ENCODE measurements around the gene SLIT2.

The SLIT2 gene

GRCh38 chr4:20266215-20267082 is 14.7 kb downstream of the SLIT2 start:
- no peak for DNase-seq

DNA sequence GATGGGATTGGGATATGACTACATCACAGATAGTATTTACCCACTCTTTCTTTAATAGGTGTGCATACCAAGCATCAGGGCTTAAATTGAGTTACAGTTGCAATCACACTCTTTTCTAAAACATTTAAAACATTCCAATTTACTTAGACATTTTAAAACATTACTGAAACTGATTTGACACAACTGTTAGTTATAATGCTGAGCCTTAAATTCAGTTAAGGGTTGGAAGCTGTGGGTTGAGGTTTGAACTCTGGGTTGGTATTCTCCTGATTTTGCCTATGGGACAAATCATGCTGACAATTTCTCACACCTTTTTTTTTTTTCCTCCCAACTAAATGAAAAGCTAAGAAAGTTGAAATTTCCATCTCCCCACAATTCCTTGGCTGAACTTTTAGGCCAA is 16.3 kb downstream of the SLIT2 start:
- DNase-seq: no peak

GRCh38 chr4:20269320-20269719 is 17.6 kb downstream of the SLIT2 start:
- DNase-seq: no peak

- DNase-seq: no peak
Observed at GRCh38 chr4:20271950-20272349, 20.2 kb downstream of the SLIT2 start.

DNA sequence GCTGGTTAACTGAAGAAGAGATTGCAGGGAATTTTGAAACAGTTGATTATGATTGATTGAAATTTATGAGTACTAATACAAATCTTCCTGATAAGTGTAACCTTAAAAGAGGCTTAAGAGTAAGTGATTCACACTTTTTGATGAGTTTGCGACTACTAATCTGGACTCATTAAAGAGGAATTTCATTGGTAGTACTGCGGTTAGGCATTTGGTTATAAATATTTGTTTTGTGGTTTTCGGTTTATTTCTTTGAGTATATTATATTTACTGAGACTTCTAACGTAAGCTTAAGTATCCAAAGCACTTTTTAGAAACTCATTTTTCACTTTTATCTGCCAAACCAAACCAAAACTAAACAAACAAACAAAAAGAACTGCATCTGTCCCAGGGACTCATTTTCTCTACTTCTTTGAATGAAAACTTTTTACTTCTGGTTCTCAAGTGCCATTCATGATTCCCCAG is 20.7 kb downstream of the SLIT2 start:
- no peak for DNase-seq

- DNase-seq: no peak
Observed at GRCh38 chr4:20273793-20274192, 22.1 kb downstream of the SLIT2 start.

DNA sequence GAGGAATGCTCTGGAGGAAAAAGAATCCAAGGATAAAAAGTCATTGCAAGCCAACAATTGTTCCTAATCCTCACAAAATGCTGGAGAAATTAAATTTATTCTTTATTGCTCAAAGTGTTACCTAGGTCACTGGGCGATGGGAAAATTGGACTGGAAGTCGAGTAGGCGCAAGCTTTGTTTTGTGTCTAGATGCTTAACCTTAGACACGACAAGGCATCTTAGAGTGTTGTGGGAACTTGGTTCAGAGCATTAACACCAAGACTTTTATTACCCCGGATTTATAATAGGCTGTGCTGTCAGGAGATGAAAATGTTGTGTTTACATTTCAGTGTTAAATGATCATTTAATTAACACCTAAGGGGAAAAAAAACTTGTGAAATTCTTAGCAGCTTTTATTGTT is 25.1 kb downstream of the SLIT2 start:
- DNase-seq: no peak

- DNase-seq: no peak
Observed at GRCh38 chr4:20278195-20278594, 26.5 kb downstream of the SLIT2 start.

DNA sequence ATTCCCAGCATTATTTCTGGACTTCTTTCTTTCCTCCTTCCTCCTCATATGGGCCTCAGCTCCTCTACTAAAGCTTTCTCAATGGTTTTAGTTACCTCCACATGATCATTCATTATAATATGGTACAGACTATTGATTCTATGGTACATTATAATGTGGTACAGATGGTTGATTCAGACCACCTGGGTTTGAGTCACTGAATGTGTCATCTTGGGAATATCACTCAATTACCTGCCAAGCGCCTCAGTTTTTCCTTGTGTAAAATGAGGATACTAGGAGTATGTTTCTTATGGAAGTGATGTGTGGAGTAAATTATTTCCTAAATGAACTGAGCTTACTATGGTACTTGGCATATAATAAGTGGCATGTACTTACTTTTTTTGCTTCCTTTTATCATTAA is 27.7 kb downstream of the SLIT2 start:
- DNase-seq: no peak

DNA sequence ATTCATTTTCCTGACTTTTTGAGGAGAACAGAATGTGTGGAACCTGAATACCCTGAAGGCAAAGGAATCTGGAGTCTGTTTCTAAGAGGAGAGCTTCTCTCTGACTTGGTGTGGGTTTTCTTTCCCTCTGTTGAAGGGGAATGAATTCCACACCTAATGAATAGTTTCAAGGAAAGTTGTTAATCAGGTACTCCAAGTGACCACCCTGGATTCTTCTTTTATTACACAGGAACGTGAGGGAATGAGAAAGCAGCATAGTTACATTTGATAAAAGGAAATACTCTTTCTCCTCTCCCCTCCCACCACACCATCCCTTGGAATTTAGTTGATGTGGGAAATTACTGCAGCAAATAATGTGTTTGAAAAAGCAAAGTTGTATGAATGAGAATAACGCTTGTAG is 29.7 kb downstream of the SLIT2 start:
- no peak for DNase-seq

DNA sequence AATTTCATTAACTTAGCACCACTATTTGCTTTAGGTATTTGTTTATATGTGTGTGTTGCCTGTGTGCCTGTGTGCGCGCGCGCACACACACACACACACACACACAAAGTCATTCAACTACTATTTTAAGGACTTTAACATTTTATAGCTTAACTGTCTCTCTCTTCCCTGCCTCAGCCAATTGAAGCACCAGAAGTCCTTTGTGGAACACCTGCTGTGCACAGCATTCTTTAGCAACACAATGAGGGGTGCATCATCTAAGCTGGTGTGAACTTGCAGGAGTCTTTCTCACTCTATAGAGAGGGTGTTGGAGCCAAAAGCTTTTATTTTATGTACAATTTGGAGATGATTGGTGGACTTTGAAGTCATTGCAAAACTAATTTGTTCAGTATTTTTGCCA is 31.3 kb downstream of the SLIT2 start:
- no peak for DNase-seq

- DNase-seq: no peak
Observed at GRCh38 chr4:20284990-20285389, 33.3 kb downstream of the SLIT2 start.

DNA sequence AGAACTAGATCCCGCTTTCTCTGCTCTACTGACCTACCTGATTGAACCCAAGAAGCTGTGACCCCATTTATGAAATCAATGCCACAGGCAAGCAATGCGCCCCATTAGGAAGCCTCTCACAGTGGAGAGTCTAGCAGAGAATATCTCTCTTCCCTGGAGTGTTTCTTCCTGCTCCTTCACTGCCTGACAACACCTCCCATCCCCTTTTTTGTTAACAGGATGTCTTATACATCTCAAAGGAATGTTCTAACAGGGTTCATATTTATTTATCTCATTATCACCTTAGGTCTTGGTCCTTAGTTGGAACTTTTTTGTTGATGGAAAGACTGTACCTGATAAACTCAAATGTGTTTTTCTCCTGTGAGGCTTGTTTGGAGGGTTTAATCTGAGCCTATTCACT is 35.5 kb downstream of the SLIT2 start:
- no peak for DNase-seq

DNA sequence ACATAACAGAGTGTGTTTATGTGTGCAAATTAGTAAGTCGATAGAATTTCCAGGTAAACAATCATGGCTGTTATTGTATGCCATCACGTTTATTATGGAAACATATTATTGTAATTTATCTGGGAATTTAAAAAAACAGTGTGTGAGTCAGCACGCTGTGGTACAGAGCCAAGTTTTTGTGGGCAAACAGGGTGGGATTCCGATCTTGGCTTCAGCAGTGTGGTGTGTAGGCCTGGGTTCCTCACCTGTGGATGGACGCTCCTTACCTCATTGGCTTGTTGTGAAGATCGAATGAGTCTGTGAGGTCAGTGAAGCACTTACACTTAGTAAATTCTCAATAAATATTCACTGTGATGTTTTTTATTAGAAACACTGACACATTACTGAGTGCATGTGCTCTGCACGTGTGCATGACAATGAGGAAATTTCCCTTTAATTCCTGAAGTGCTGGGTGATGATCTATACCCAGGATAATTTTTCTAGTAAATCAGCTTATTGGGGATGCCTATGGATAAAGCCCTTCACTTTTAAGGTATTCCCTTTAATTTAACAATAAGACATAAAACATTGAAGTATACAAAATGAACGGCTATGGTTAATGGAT is 36.4 kb downstream of the SLIT2 start:
- no peak for DNase-seq

DNA sequence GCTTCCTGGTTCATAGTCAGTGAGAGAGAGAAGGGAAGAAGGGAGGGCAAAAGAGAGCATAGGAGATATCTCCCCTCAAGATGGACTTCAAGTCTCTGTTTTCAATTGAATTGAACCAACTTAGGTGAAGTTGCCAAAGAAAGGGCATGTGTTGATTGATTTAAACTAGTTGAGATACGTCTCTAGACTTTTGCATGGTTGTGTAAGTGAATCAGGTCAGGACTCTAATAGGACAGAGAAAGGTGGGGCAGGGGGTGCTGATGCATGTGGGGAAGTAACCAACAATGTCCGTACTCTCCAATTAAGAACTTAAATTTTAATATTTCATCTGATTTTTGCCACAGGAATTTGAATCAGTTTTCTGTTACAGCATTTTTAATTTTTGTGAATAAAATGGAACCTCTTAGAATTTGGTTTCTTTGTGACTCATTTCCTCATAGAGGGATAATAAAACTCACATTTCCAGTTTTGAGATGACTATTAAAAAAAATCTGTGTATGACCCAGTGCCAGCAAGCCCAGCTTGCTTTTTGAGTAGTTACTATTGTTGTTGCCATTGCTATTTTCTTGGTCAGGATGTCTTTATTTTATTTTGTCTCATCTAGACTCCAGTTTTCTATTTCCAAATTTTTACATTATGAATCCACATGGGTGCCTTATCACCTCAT is 37.3 kb downstream of the SLIT2 start:
- no peak for DNase-seq

DNA sequence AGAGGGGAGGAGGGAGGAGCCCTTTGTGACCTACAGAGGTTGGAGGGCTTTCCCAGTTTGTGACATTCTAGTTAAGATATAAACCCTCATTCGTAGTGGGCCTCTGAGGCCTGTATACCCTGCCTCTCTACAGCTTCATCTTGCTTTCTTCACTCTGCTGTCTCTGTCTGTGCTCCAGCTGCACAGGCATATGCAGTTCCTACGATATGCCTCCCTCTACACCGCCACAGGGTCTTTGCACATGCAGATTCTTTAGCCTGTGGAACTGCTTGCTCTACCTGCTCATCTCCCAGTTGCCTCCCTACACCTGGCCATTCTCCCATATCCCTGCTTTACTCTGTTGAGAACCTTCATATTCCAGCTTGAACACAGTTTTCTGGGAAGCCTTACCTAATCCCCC is 38.1 kb downstream of the SLIT2 start:
- no peak for DNase-seq

- no peak for DNase-seq
Observed at GRCh38 chr4:20292739-20293138, 41.0 kb downstream of the SLIT2 start.

DNA sequence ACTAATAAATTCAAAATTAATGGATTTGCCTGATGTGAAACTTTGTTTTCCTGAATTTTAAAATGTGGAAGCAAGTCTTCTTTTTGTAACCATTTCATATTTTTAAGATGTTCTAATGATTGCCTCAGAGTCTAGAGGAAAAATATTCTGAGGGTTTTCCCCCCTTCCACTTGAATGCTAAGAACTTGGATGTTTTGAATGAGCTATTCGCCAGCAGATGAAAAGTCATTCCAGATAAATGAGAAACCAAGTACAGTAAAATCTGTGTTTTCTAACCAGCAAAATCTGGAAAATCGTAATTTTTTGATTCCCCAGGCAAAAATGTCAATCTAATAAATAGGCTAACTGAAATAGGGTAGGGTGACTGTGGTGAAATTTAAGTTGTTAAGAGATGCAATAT is 45.6 kb downstream of the SLIT2 start:
- DNase-seq: no peak

- DNase-seq: no peak
Observed at GRCh38 chr4:20297783-20298182, 46.1 kb downstream of the SLIT2 start.

DNA sequence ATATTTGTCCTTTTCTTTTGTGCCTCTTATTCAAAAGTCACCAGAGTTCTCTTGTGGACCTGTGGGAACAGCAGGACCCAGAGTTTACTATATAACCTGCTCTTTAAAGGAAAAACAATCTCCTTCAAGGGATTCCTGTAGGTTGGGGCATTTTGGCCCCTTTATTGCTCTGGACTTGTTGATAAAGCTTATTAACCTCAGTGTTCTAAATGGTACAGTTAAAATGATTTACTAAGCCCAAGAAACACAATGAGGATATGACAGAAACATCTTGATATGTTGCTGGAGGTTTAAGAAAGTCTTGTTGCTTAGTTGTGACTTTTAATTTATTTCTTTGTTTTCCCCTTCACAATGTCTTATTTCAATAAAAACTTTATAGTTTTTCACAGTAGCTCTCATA is 46.8 kb downstream of the SLIT2 start:
- no peak for DNase-seq

DNA sequence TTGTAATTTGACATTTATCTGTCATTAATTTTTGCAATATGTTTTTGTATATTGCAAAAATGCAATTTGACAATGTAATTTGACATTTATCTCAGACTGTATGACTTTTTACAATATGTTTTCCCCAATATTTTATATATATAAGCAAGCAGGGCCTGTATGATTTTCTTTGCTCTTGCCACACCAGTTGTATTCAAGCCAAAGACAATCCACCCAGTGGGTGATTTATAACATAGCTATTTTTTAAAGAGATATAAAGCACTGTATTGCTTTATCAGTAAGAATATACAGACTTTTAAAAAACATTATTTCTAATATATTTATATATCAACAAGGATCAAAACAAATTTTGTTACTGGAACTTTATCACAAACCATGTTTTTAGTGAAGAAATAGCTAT is 47.3 kb downstream of the SLIT2 start:
- DNase-seq: no peak

DNA sequence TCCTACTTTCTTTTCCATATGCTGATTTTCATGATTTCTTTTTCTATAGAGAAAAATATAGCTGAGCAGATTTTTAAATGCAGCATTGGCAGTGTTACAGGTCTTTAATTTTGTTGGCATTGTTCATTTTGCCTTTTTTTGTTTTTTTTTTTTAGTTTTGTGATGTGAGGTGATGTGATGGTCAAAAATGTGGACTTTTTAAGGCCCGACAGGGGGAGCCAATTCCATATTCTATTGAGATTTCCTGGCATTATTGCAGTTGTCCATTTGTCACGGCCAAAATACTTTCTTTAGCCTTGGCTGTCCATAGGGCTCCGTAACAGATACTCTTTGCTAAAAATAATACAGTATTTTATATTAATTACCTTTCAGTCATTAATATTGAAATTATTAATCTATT is 47.8 kb downstream of the SLIT2 start:
- no peak for DNase-seq

DNA sequence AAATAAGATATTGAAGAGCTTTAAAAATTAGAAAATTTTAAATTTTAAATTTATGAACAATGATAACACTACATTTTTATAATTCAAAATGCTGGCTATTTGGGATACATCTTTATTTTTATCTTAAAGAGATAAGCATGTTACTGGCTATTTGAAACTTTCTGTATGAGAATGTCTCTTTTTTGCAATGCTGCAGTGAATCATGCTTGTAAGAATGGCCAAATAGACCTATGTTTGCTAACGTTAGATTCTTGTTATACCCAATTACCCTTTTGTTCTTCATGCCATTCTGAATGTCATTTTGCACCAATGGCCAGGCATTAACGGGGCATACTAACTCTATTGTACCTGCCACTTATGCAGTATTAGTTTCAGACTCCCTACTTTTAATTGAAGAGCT is 49.5 kb downstream of the SLIT2 start:
- no peak for DNase-seq
